Breast epithelium (tissue), 3 donors: ENCODE results near the gene P2RY12.
"Not testable (repeated sequence)": the region's sequence is repeated elsewhere in the genome, so short reads cannot be mapped to it uniquely, and the experiment has no call there.

Experiments used
- POLR2AphosphoS5 ChIP-seq, 3 donors: sonication (generic); formaldehyde crosslinking; IDR thresholded peaks; one replicate each; pipeline ENCODE4 v1.6.1; 2017; ENCODE audit warnings: antibody characterized with exemption in 3 of 3
- TF ChIP-seq, protein P1 (sequence below), 3 donors: fragments of 450-650 bp; IDR thresholded peaks; one replicate each; pipeline ENCODE4 v1.5.1; 2016 to 2017; ENCODE audit warnings: antibody characterized with exemption in 3 of 3, mild to moderate bottlenecking in 3 of 3, moderate library complexity in 3 of 3

DNA sequence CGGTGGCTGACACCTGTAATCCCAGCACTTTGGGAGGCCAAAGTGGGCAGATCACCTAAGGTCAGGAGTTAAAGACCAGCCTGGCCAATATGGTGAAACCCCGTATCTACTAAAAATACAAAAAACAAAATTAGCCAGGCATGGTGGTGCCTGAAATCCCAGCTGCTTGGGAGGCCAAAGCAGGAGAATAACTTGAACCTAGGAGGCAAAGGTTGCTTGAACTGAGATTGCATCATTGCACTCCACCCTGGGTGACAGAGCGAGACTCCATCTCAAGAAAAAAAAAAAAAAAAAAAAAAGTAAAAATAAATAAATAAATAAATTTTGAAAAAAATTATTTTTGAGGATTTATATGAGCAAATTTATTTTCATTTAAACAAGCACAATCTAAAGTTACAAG, 7.6 kb upstream of the P2RY12 start:
- TF ChIP-seq, protein P1, sequence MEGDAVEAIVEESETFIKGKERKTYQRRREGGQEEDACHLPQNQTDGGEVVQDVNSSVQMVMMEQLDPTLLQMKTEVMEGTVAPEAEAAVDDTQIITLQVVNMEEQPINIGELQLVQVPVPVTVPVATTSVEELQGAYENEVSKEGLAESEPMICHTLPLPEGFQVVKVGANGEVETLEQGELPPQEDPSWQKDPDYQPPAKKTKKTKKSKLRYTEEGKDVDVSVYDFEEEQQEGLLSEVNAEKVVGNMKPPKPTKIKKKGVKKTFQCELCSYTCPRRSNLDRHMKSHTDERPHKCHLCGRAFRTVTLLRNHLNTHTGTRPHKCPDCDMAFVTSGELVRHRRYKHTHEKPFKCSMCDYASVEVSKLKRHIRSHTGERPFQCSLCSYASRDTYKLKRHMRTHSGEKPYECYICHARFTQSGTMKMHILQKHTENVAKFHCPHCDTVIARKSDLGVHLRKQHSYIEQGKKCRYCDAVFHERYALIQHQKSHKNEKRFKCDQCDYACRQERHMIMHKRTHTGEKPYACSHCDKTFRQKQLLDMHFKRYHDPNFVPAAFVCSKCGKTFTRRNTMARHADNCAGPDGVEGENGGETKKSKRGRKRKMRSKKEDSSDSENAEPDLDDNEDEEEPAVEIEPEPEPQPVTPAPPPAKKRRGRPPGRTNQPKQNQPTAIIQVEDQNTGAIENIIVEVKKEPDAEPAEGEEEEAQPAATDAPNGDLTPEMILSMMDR (IDR thresholded peaks at IDR 0.05) = not testable (repeated sequence)
- not testable (repeated sequence) for TF ChIP-seq POLR2AphosphoS5 (IDR thresholded peaks at IDR 0.05)
